Measurements from ENCODE around the gene ZNF691.

DNA sequence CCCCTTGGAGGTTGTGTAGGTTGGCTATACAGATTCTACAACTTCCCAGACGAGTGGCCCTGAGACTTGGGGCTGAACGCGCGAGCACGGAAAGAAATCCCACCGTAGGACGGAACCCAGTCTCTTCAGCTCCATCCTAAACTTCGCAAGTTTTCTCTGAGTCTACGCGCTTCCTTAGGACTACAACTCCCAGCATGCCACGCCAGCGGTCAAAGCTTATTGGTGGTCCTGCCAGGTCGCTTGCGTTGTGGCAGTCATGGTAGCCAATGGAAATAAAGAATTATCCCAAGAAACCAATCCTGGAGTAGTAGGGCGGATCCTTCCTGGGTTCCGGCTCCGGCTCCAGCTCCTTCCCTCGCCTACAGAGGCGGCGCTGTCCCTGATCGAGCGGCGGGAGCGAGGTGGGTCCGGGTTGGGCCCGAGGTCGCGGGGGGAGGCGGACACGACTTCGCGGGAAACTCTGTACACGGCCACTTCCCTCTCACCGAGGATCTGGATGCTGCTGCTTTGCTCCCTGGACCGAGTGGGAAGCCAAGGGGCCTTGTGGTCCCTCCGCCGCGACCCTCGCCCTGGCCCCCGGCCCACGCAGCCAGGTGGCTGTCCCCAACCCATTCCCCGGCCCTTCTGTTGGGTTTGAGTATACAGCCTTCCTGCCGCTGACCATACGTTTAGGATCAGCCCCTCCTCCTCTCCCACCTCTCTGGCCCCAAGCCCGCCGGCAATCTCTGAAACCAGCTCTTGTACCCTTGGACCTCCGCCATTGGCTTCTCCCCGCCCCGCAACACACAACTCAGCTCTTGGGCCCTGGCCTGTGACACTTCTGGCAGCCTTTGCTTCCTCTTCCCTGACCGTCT lies at the start of gene ZNF691:
- TF ChIP-seq ZNF384 (IDR thresholded peaks at IDR 0.05) (no peak), LEF1 (IDR thresholded peaks at IDR 0.05; ENCODE audit: borderline replicate concordance) (no peak), FOXA1 (IDR thresholded peaks at IDR 0.05) (no peak), HDGF (IDR thresholded peaks at IDR 0.05; ENCODE audit: borderline replicate concordance) (no peak)
